NT2/D1 (cell line): ENCODE data around the gene RNASEH2A.
"Not testable (repeated sequence)": the region's sequence is repeated elsewhere in the genome, so short reads cannot be mapped to it uniquely, and the experiment has no call there.

Source experiments
- DNase-seq: peaks from one replicate; pipeline ENCODE4 v3.0.0-alpha.2; 2011; ENCODE audit warnings: low read depth, low spot score
- H3K27me3 ChIP-seq: 2 replicates; pipeline ENCODE4 v1.6.0; 2011; ENCODE audit warnings: mild to moderate bottlenecking; ENCODE audit not compliant: insufficient read length, insufficient read depth
- H3K36me3 ChIP-seq: 2 replicates; pipeline ENCODE4 v1.6.1; 2011; ENCODE audit warnings: mild to moderate bottlenecking, low read length, mixed read lengths; ENCODE audit not compliant: insufficient read depth, insufficient read length
- H3K4me1 ChIP-seq: 2 replicates; pipeline ENCODE4 v1.5.1; 2011; ENCODE audit not compliant: insufficient read depth, insufficient read length
- H3K4me3 ChIP-seq: 2 replicates; pipeline ENCODE4 v1.5.1; 2011; ENCODE audit warnings: low read depth; ENCODE audit not compliant: insufficient read length
- H3K9ac ChIP-seq: 2 replicates; pipeline ENCODE4 v1.6.0; 2011; ENCODE audit warnings: low read depth; ENCODE audit not compliant: insufficient read length
- H3K9me3 ChIP-seq: 2 replicates; pipeline ENCODE4 v1.5.1; 2011; ENCODE audit warnings: mild to moderate bottlenecking, low read length; ENCODE audit not compliant: insufficient read depth
- SUZ12 ChIP-seq: IDR thresholded peaks from 2 replicates; pipeline ENCODE4 v1.6.1; 2011; ENCODE audit not compliant: insufficient read length, insufficient read depth; ENCODE audit errors: extremely low read depth
- YY1 ChIP-seq: IDR thresholded peaks from 2 replicates; pipeline ENCODE4 v1.6.1; 2011; ENCODE audit not compliant: insufficient read length, insufficient read depth
- ZNF274 ChIP-seq: IDR thresholded peaks from 2 replicates; pipeline ENCODE4 v1.6.1; 2011; ENCODE audit warnings: mild to moderate bottlenecking, low read depth, low read length

The RNASEH2A gene

DNA sequence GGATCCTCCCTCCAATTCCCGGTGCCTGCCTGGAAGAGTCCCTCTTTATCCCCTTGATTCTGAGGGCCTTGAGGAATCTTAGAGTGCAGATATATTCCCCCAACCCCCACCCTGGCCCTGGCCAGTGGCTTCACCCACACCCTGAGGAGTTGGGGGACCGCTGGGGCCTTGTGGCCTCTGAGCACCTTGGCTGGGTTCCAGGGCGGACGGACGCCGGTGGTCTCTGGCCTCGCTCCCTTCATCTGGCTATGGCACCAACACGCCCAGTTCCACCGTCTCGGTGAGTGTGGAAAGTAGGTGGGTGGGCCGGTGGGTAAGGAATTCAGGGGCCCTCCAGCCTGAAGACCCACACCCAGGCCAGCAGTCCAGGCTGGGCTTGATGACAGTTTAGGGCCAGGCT is 36.9 kb downstream of the RNASEH2A start:
- no peak for DNase-seq
- Histone ChIP-seq H3K36me3 (no peaks in the 10 kb centered on the region), H3K27me3 (peaks cover 32% of the 10 kb centered on the region), H3K9ac (no peak overlapping the region), H3K9me3 (no peaks in the 10 kb centered on the region), H3K4me1 (peaks cover 21% of the 10 kb centered on the region), H3K4me3 (no peak overlapping the region)
- TF ChIP-seq ZNF274 (no peak), SUZ12 (no peak), YY1 (no peak)

GRCh38 chr19:12843999-12844732 is 37.8 kb downstream of the RNASEH2A start:
- Histone ChIP-seq H3K4me3 (no peak overlapping the region), H3K36me3 (no peaks in the 10 kb centered on the region), H3K9ac (no peak overlapping the region), H3K27me3 (peaks cover 24% of the 10 kb centered on the region), H3K9me3 (no peaks in the 10 kb centered on the region), H3K4me1 (peaks cover 17% of the 10 kb centered on the region)
- TF ChIP-seq YY1: no peak
- no peak for TF ChIP-seq ZNF274
- TF ChIP-seq SUZ12: no peak
- DNase-seq: no peak

- not testable (repeated sequence) for H3K4me1 ChIP-seq, H3K4me3 ChIP-seq, DNase-seq, H3K9ac ChIP-seq, H3K36me3 ChIP-seq, H3K9me3 ChIP-seq
- H3K27me3 ChIP-seq: peaks cover 14% of the 10 kb centered on the region
These were observed 40.2 kb downstream of the RNASEH2A start for GRCh38 chr19:12846613-12847012.

GRCh38 chr19:12847159-12848139 is 41.1 kb downstream of the RNASEH2A start:
- peak; percentile 61 for DNase-seq
- Histone ChIP-seq H3K27me3 (peaks cover 14% of the 10 kb centered on the region), H3K9ac (peak overlapping the region; percentile 71), H3K9me3 (no peaks in the 10 kb centered on the region), H3K4me1 (peaks cover 11% of the 10 kb centered on the region), H3K4me3 (peak overlapping the region; percentile 19), H3K36me3 (peaks cover 2% of the 10 kb centered on the region)
- TF ChIP-seq YY1: no peak
- no peak for TF ChIP-seq SUZ12
- no peak for TF ChIP-seq ZNF274

DNA sequence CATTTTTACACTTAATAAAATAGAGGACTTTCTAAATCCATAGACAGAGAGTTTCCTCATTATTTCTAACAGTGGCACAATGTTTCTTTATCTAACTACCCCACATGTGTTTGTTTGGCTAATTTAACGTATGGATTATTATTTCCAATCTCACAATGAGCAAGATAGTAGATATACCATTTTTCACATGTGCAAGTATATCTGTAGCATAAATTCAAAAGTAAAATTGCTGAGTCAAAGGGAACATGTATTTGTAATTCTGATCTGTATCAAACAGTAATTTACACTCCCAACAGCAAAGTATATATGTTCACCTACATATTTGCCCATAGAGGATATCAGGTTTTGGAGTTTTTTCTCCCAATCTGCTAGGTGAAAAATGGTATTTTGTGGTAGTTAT is 50.3 kb downstream of the RNASEH2A start:
- no peak for DNase-seq
- Histone ChIP-seq H3K9me3 (no peaks in the 10 kb centered on the region), H3K27me3 (no peaks in the 10 kb centered on the region), H3K36me3 (peaks cover 2% of the 10 kb centered on the region), H3K4me1 (peaks cover 2% of the 10 kb centered on the region), H3K4me3 (no peak overlapping the region), H3K9ac (no peak overlapping the region)
- no peak for TF ChIP-seq SUZ12
- no peak for TF ChIP-seq YY1
- no peak for TF ChIP-seq ZNF274

DNA sequence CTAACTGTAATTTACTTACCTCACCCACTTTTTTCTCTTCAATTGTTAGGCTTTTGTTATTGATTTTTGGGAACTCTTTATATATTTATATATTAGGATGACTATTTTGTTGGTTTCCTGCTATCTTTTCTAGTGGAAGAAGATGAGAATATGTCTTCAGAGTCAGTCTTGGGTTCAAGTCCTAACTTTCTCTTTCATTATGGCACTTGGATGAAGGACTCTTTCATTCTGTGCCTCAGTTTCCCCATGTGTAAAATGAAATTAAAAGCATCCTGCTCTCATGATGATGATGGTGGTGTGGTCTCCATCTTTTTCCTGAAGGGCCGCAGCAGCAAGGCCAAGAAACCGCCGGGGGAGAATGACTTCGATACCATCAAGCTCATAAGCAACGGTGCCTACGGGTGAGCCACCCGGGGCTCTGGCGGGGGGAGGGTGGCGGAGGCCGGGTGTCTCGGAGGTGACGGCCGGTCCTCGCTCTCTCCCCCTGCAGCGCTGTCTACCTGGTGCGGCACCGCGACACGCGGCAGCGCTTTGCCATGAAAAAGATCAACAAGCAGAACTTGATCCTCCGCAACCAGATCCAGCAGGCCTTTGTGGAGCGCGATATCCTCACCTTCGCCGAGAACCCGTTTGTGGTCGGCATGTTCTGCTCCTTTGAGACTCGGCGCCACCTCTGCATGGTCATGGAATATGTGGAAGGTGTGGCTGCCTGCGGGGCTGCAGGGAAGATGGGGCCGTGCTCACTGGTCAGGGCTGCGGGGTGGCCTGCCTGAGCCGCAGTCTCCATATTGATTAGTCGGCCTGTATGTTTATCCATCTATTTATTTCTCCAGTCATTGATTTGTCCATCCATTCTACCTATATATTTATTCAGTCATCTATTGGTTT is 51.9 kb downstream of the RNASEH2A start:
- no peaks in the 10 kb centered on the region for H3K36me3 ChIP-seq
- peaks cover 13% of the 10 kb centered on the region for H3K27me3 ChIP-seq
- H3K4me1 ChIP-seq: no peaks in the 10 kb centered on the region
- no peak for DNase-seq
- H3K9ac ChIP-seq: no peak overlapping the region
- H3K9me3 ChIP-seq: no peaks in the 10 kb centered on the region
- no peak overlapping the region for H3K4me3 ChIP-seq
- TF ChIP-seq SUZ12 (no peak), ZNF274 (no peak), YY1 (no peak)
